T follicular helper cell (primary cell): Measurements from ENCODE around the gene EIF4B.
"Not testable (repeated sequence)": the region's sequence is repeated elsewhere in the genome, so short reads cannot be mapped to it uniquely, and the experiment has no call there.

Experiments used
- DNase-seq: peaks from one replicate; pipeline ENCODE4 v3.0.0-alpha.2; 2020; ENCODE audit warnings: low read depth

Gene EIF4B

DNA sequence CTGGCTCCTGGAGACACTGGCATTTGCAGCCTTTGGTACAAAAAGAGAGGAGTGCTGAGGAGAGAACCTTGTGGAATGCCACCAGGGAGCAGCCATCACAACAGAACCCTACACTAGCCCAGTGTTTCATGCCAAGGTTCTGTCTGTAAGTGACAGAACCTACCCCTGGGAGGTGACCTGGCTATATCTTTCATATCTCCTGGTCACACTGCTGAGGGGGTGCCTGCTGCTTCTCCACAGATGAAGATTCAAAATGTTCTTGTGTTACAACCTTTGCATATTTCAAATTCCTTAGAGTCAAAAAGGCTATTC, 12.7 kb upstream of the EIF4B start:
- no peak for DNase-seq

DNA sequence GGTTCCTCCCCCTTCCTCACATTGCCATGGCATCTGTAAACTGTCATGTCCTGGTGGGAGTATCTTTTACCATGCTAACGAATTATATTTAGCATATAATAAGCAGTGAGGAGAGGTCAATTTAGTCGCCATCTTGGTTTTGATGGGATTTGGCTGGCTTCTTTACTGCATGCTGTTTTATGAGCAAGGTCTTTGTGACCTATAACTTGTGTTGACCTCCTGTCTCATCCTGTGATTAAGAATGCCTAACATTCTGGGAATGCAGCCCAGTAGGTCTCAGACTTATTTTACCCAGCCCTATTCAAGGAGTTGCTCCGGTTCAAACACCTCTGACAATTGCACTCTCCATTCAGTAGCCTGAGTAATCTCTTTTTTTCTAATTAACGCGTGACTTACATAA, 2.1 kb upstream of the EIF4B start:
- DNase-seq: no peak

DNA sequence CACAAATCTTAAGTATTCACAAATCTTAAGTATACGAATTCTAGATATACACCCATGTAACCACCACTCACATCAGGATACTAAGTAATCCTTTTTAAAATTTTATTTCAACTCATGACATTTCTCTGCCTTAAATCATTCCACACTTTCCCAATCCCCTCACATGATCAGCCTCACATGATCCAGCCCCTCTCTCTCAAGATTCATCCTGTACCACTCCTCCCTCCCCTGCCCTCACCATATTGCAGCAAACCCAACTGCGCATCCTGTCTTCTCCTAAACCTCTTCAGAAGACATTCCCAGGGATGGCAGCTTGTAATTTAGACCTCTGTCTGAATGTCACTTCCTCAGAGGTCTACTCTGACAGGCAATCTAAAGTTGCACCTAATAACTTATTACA, 1.7 kb upstream of the EIF4B start:
- no peak for DNase-seq

DNA sequence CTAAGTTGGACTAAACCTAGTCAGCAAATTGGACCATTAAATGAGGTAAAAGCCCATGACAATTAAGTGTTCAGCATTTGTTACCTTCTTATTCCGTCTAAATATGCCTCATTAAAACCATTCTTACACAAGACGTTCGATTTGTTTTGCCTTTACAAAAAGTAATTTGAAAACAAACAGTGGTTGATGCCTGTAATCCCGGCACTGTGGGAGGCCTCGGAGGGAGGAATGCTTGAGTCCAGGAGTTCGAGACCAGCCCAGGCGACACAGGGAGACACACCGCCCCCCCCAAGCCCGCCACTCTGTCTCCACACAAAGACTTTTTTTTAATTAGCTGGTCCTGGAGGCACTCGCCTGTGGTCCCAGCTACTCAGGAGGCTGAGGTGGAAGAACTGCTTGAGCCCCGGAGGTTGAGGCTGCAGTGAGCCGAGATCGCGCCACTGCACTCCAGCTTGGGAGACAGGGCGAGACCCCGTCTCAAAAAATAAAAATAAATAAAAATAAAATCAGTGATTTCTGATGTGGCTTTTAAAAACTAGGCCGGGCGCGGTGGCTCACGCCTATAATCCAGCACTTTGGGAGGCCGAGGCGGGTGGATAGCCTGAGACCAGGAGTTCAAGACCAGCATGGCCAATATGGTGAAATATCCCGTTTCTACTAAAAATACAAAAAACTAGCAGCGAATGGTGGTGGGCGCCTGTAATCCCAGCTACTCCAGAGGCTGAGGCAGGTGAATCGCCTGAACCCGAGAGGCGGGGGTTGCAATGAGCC, 856 bp upstream of the EIF4B start:
- no peak for DNase-seq

DNA sequence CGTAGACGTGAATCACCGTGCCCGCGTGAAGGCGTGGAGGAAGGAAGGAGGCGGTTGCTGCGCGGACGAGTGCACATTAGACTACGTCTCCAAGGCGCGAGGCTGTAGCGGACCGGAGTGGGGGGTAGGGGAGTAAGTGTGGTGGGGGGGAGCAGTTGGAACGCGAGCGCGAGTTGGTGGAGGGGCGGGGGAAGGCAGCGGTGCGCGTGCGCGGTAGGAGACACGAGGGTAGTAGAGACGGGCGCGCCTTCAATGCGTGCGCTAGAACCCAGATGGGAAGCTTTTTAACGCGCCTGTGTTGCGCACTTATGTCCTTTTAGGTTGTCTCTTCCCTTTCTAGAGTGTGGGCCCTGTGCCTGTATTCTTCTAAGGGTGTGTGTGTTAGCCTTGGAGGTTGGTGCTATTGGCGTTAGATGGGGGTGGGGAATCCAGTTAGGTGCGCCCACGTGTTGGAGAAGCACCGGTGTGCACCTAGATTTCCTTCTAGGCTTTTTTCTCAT, 604 bp downstream of the EIF4B start:
- DNase-seq: peak; percentile 71

DNA sequence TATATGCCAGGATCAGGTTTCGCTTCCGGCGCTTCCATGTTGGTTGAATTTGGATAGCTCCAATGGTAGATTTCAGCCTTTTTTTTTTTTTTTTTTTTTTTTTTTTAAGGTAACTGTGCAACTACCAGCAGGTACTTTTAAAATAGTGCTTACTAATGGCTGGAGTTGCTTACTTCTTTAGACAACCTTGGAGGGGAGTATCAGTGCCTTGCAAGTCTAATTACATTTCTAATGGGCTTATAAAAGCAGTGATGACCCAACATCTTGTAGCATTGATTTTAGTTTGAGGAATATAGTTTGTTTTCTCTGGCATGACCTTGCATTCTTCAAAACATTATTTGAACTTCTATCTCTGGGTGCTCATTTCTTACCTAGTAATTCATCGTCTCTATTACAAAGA, 1.1 kb downstream of the EIF4B start:
- no peak for DNase-seq

DNA sequence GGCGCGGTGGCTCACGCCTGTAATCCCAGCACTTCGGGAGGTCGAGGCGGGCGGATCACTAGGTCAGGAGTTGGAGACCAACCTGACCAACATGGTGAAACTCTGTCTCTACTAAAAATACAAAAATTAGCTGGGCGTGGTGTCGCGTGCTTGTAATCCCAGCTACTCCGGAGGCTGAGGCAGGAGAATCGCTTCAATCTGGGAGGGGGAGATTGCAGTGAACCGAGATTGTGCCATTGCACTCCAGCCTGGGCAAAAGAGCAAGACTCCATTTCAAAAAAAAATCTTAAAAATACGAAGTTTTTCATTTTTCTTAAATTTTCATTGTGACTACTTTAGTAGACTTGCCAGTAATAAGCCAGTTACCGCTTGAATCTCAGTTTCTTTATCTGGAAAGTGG, 2.5 kb downstream of the EIF4B start:
- not testable (repeated sequence) for DNase-seq

DNA sequence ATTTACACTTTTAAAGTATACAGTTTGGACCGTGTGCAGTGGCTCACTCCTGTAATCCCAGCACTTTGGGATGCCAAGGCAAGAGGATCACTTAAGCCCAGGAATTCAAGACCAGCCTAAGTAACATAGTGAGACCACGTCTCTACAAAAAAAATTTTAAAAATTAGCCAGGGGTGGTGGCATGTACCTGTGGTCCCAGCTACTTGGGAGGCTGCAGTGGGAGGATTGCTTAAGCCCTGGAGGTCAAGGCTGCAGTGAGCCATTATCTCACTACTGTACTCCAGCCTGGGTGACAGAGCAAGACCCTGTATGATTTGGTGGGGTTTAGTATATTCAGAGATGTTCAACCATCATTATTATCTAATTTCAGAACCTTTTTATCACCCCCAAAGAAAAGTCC, 4.7 kb downstream of the EIF4B start:
- DNase-seq: no peak

DNA sequence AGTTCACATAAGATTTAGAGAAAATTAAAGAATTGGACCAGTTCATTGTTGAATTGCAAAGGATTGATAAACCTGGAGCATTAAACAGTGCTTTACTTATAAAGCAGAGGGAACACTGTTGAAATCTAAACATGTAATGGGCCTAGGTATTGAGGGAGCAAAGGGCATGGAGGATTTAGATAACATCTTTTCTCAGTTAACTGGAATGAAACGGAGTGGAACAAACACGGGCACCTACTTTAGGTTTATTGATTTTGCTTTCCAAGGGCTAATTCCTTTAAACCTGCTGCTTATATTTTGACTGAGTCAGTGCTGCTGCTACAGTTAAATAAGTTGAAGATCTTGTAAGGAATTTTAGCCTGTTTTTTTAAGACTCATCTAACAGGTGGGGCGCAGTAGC, 5.6 kb downstream of the EIF4B start:
- DNase-seq: no peak

DNA sequence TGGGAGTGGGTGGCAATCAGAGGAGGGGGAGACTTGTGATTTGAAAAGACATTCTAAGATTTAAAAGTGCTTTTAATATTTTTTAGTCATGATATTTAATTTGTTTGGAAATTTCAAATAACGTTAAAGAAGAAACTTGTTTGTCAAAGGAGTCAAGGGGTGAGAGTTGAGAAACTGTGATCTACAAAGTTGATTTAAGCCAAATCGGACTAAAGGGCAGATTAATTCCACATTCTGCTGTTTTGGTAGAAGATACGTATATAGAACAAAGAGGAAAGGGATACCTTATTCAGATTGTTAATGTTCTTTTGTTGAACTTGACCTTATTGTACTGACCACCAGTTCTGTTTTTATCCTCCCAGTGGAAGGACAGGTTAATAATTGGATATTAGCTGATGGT, 6.7 kb downstream of the EIF4B start:
- DNase-seq: no peak

DNA sequence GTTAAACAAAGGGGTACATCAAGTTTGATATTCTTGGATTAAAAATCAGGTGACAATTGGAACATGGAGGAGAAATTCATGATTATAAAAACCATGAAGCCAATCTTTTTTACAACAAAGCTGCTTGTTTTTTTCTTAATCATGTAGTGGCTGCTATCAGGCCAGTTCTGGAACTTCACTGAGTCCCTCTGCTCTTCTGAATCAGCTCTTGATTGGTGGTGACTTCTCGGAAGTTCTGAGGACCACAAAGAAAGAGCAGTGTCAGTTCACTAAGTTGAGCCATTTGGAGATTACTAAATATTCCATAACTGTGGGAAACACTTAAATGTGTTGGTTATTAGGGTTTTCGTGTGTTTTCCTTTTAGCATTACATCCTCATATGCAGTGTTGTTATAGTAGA, 8.5 kb downstream of the EIF4B start:
- DNase-seq: no peak

DNA sequence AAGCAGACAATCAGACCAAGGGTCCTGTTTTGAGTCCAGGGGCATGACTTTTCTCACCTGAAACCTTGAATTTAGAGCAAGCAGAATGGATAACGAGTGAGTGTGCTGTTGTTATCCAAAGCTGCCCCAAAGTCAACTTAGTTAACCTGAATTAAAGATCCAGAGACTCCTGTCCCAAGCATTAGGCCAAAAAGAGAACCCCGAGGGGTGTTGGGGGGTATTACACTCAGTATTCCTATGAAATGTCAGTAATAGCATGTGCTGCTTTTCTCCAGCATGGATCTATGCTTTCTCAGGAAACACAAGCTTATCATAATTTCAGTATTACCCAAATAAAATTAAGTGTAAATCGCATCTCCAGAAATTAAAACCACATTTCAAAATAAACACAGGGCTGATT, 19.0 kb downstream of the EIF4B start:
- no peak for DNase-seq

DNA sequence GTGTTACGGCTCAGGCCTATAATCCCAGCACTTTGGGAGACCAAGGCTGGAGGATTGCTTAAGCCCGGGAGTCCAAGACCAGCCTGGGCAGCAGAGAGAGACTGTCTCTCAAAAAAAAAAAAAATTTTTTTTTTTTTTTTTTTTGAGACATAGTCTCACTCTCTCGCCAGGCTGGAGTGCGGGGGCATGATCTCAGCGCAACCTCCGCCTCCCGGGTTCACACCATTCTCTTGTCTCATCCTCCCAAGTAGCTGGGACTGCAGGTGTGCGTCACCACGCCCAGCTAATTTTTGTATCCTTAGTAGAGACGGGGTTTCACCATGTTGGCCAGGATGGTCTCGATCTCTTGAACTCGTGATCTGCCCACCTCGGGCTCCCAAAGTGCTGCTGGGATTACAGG, 20.8 kb downstream of the EIF4B start:
- DNase-seq: not testable (repeated sequence)

DNA sequence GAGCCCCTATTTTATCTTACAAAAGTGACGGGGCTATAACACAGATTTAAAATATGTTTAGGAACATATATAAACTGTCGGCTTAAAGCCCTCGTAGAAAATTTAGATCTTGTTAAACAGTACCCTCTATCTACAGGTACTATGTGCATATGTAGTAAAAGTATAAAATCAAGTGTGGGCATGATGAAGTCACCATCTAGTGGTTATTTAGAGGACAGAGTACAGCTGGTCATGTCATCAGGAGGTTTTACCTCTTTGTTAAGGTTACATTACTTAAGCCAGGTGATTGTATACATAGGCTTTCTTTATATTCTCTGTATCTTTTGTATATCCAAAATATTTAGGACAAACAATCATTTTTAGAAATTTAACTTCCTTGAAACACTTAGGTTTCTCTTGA, 25.4 kb downstream of the EIF4B start:
- DNase-seq: no peak

DNA sequence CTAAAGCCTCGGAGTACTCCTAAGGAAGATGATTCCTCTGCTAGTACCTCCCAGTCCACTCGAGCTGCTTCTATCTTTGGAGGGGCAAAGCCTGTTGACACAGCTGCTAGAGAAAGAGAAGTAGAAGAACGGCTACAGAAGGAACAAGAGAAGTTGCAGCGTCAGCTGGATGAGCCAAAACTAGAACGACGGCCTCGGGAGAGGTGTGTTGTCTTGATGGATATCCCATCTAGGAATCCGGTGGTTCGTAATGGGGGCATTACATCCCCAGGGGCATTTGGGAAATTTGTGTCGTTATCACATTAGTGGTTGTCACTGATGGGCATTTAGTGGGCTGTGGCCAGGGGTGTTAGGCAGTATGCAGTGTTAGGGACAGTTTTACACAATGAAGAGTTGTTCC, 27.6 kb downstream of the EIF4B start:
- DNase-seq: not testable (repeated sequence)

DNA sequence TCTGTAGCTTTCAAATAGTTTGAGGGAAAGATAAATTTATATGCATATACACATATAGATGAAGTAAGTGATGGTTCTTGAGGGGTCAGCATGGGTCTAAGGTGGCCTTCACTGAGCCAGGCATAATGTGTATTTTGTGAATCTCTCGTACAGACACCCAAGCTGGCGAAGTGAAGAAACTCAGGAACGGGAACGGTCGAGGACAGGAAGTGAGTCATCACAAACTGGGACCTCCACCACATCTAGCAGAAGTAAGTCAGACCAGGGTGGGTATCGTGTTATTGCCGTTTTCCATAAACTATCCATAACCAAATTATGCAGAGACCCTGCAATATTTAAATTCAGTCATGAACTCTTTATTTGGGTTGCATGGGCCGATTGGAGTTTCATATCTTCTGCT, 28.2 kb downstream of the EIF4B start:
- no peak for DNase-seq

DNA sequence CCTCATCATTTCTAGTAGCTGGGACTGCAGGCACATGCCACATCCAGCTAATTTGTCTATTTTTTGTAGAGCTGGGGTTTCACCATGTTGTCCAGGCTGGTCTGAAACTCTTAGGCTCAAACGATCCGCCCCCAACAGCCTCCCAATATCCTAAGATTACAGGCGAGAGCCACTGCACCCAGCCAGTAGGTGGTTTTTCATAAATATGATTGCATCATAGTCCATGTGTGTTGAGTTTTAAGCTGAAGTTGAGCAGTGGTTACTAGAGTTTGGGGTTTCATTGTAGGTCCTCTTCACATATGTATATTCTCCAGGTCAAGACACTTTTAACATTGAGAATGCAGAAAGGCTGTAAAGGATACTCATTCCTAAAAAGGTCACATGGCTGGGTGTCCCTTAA, 30.5 kb downstream of the EIF4B start:
- no peak for DNase-seq

DNA sequence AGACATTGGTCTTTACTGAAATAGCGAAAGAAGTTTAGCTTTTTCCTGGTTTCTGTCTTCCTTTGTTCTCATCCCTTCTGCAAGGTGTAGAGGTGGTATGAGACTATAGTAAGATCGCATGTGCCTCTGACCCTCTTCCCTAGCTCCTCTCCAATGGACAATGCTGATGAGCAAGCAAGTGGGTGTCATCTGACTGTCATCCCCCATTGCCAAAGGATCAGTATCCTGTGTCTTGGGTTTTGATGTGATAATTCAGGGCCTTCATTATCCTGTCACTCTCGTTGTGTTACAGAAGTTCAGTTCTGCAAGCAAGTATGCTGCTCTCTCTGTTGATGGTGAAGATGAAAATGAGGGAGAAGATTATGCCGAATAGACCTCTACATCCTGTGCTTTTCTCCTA, 33.6 kb downstream of the EIF4B start:
- DNase-seq: no peak

DNA sequence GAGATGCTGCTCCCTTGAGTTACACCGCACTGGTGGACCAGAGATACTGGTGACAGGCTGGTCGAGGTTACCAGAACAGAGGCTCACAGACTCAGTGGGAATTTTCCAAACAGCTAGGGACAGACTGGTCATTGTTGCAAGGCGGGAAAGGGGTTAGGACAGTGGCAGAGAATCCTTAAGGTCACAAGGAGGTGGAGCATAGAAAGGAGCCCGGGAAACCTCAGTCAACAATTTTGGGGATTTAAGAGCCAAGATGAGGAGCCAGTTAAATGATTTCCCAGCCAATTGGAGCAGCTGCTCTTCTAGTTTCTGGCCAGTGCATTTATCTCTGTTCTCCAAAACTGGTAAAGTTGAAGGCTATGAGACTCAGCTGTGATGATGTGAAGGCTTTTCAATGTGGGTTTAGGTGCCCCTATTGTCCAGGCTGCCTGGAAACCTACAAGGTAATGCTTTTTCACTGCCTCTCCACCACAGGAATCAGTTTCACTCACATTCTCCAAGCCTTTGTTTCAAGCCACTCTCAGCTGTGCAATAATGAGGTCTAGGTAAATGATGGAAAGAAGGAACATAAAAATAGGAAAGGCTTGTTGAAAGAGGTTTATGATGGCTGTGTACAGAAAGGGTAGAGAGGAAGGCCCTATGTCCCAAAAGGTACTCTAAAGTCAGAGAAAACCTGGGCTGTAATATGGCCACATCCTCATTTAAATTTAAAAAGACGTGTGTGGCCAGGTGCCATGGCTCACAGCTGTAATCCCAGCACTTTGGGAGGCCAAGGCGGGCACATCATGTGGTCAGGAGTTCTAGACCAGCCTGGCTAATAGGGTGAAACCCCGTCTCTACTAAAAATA, 36.6 kb downstream of the EIF4B start:
- DNase-seq: no peak

DNA sequence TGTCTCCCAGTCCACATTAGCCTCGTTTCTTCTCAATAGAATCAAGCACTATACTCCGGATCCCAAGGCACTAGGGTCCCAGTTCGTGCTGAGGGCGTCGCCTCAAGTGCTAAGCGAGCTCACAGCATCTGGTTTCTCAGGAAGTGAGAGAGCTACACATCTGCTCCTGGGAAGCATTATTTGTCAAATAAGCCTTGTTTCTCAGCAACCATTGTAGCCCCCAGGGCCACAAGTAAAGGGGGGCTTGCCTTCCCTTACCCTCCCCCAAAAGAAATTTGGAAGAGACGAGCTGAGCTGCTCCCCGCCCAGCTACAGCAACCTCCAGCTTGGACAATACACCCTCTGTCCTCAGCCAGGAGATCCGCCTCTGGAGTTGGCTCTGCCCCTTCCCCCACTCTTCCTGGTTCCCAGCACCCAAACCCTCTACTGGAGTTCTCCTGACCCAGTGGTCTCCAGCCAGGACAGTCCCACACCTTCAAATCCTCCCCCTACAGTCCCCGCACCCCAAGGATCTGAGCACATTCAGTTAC, 37.9 kb downstream of the EIF4B start:
- no peak for DNase-seq

DNA sequence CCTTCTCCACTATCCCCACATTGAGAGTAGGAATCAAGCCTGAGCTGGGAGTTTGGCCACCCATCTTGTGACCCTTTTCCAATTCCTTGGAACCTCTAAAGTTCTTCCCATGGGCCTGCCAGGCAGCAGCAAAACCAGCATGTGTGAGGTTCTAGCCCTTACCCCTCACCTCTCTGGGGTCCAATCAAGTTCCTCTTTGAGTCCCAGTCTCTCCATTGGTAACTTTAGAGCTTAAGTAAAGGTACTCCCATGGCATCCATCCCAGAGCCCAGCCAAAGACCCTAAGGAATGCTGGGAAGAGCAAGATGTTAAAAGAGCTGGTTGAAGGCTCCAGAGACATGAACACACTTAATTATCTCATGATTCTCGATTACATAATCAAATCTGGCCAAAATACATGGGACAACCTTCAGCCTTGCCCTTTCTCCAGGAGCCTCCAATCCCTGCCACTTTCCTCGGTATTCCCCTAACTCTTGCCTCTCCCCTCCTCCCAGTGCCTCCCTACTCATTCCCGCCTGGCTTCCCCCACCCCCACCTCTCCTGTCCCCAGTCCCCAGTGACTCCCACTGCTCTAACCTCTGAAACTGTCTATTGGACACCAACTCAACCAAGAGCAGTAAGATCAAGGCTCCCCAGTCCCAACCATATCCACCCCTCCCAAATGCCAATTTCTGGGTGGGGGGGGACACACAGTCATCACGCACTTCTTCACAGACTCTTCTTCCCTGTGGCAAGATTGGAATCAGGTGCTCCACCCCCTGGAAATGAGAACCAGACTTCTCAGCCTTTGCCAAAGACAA, 38.8 kb downstream of the EIF4B start:
- DNase-seq: no peak

DNA sequence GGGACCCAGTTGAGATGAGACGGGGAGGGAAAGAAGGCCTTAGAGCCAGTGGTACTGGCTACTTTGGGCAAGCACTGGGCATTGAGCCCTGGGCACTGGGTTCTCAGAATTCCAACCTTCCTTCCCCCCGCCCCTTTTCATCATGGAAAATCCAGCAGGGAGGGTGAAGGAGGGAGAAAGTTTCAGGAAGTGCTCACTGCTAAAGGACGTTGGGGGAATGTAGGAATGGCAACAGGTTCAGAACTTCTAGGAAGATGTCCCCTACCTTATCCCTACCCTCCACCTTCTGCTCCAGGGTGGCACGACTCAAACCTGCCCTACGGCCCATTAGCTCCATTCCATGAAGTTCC, 39.4 kb downstream of the EIF4B start:
- DNase-seq: no peak
